Measurements from ENCODE around the gene CHKB. TPM values are rescaled to one million over a fixed set of nuclear protein-coding genes. Genes with fewer than 3 reads are reported as not detected.

The CHKB gene
- total and polyA plus RNA-seq, 2 of the 8 experiments (the other 6 are each of a cell fraction or from before 2014, with no cell fraction given) = 27.9 to 42.2 TPM

- no peak overlapping the region for H3K4ac ChIP-seq (replicated peaks; ENCODE audit: insufficient read length, low read depth, low read length)
- no peaks in the 10 kb centered on the region for H4K20me1 ChIP-seq (replicated peaks in 1 of 2; ENCODE audit: control insufficient read depth in 1 of 2, insufficient read depth in 2 of 2, low read length in 2 of 2)
- no peak overlapping the region for H4K5ac ChIP-seq (ENCODE audit: insufficient read length, low read depth, low read length)
- peaks cover 0 to 5% (median 1%) of the 10 kb centered on the region in 4 experiments; a peak in 2 of 7 replicates for H3K4me1 ChIP-seq (replicated peaks in 1 of 4; ENCODE audit: control insufficient read depth in 3 of 4, insufficient read depth in 4 of 4, low read length in 3 of 4)
- no peak overlapping the region for H3K18ac ChIP-seq (ENCODE audit: extremely low read depth, low read length)
- no peaks in the 10 kb centered on the region for H3K23me2 ChIP-seq (ENCODE audit: low read depth, low read length)
- no peaks in the 10 kb centered on the region for H3K79me2 ChIP-seq (ENCODE audit: control insufficient read depth in 1 of 2, insufficient read depth in 2 of 2, low read length in 2 of 2)
- H2BK15ac ChIP-seq (ENCODE audit: low read length) = no peak overlapping the region
- H2BK12ac ChIP-seq (ENCODE audit: low read depth, low read length) = no peak overlapping the region
- no peak overlapping the region for H2BK120ac ChIP-seq (replicated peaks; ENCODE audit: low read depth, low read length)
- H3K56ac ChIP-seq (replicated peaks; ENCODE audit: insufficient read length, low read depth, low read length) = no peak overlapping the region
- CTCF ChIA-PET (ENCODE audit: partially characterized antibody) = interaction anchor here (0.6 to 2.5 kb wide), 9 partner anchors 9 to 346 kb away, joined by 3 to 9 read pairs (median 5); partner anchors contain the start of genes SCO2 and SYCE3
- DNase-seq (ENCODE audit: low read depth in 1 of 2, low spot score in 2 of 2) (no peak), FAIRE-seq (no peak)
- H3K27ac ChIP-seq (ENCODE audit: low read depth, low read length) = no peak overlapping the region
- no peak overlapping the region; the same call in 1 of the 2 replicates for H2BK20ac ChIP-seq (ENCODE audit: low read length)
- 91% methylated on average over 34 of the region's 78 CpGs; no CpG with 5 or more reads in 1 of the 2 experiments for WGBS, 2 experiments (ENCODE audit: extremely low coverage in 1 of 2, insufficient coverage in 1 of 2, insufficient read length in 1 of 2, insufficient replicate concordance in 2 of 2, low coverage in 1 of 2, low lambda C conversion rate in 2 of 2, missing lambda C conversion rate in 1 of 2)
- peaks cover 0 to 13% (median 7%) of the 10 kb centered on the region in 4 experiments; a peak in 5 of 7 replicates for H3K27me3 ChIP-seq (replicated peaks in 1 of 4; ENCODE audit: control insufficient read depth in 3 of 4, extremely low read depth in 1 of 4, insufficient read depth in 3 of 4, low read length in 3 of 4)
- H3K36me3 ChIP-seq (ENCODE audit: control insufficient read depth in 2 of 4, insufficient read depth in 4 of 4, low read length in 3 of 4) = no peaks in the 10 kb centered on the region
- no peak overlapping the region for H3K9ac ChIP-seq (replicated peaks in 1 of 4; ENCODE audit: extremely low read depth in 1 of 4, low read depth in 3 of 4, low read length in 3 of 4)
- no peak overlapping the region for H2AK5ac ChIP-seq (ENCODE audit: low read depth, low read length)
- POLR2A ChIA-PET (ENCODE audit: partially characterized antibody) = interaction anchor here (1.1 kb wide), 1 partner anchor 21 kb away, joined by 4 read pairs; the partner anchor contains the start of gene SCO2
- H3K9me3 ChIP-seq (ENCODE audit: insufficient read depth in 2 of 2, low read depth in 1 of 2, low read length in 1 of 2) = no peaks in the 10 kb centered on the region
- peak overlapping the region; percentile 78; the same call in 1 of the 2 replicates for H4K8ac ChIP-seq (ENCODE audit: extremely low read depth, insufficient read depth, low read length)
- H4K91ac ChIP-seq (replicated peaks; ENCODE audit: insufficient read length, low read length) = no peak overlapping the region
- no peak overlapping the region for H3K4me2 ChIP-seq (ENCODE audit: insufficient read depth in 1 of 2, low read depth in 2 of 2, low read length in 2 of 2)
- H3K4me3 ChIP-seq (ENCODE audit: extremely low read depth in 1 of 4, insufficient read depth in 2 of 4, low read depth in 3 of 4, low read length in 4 of 4) = no peak overlapping the region
- no peak overlapping the region for H2BK5ac ChIP-seq (ENCODE audit: low read depth, low read length)
- no peak overlapping the region for H3K23ac ChIP-seq (ENCODE audit: insufficient read length)
- no peaks in the 10 kb centered on the region for H3K79me1 ChIP-seq (ENCODE audit: low read depth, low read length)
- no peak overlapping the region for H2AFZ ChIP-seq (ENCODE audit: low read length)
- H3K14ac ChIP-seq (ENCODE audit: insufficient read length) = no peak overlapping the region
- TF ChIP-seq GABPA (IDR thresholded peaks at IDR 0.05; ENCODE audit: borderline replicate concordance, insufficient read depth, low read length) (peak; percentile 19; the same call in 1 of the 2 replicates), CTBP2 (IDR thresholded peaks at IDR 0.05; ENCODE audit: borderline replicate concordance, insufficient read depth, insufficient read length, low read length) (no peak), NANOG (IDR thresholded peaks at IDR 0.05; ENCODE audit: insufficient read depth, low read depth, low read length, poor library complexity, severe bottlenecking) (no peak), SP2 (IDR thresholded peaks at IDR 0.05; ENCODE audit: low read length) (no peak), ZNF274 (IDR thresholded peaks at IDR 0.05; ENCODE audit: borderline replicate concordance, extremely low read depth, low read length) (no peak), NRF1 (IDR thresholded peaks at IDR 0.05; ENCODE audit: low read depth, low read length) (no peak), EGR1 (IDR thresholded peaks at IDR 0.05; ENCODE audit: borderline replicate concordance, low read depth, low read length) (no peak), CBX8 (IDR thresholded peaks at IDR 0.05; ENCODE audit: borderline replicate concordance, low read depth, low read length) (no peak), EZH2 (IDR thresholded peaks at IDR 0.05; ENCODE audit: low read depth, low read length, severe bottlenecking) (no peak)
Observed at GRCh38 chr22:50546326-50547262, 36.1 kb downstream of the CHKB start.
